Mesendoderm (in vitro differentiated cells): ENCODE data around the gene FTCD.

ENCODE experiments used
- DNase-seq: peaks from one replicate; pipeline ENCODE4 v3.0.0; 2013
- H2AK5ac ChIP-seq: 2 replicates; pipeline ENCODE4 v1.6.1; 2013; ENCODE audit warnings: low read length, inconsistent platforms
- H2BK120ac ChIP-seq: 2 replicates; pipeline ENCODE4 v1.6.1; 2013; ENCODE audit warnings: low read depth, mild to moderate bottlenecking, low read length, moderate library complexity, mixed read lengths
- H2BK15ac ChIP-seq: replicated peaks from 2 replicates; pipeline ENCODE4 v1.6.1; 2013; ENCODE audit warnings: low read depth, mild to moderate bottlenecking, moderate library complexity
- H2BK5ac ChIP-seq: 2 replicates; pipeline ENCODE4 v1.6.1; 2013; ENCODE audit warnings: low read length, inconsistent platforms
- H3K18ac ChIP-seq: 2 replicates; pipeline ENCODE4 v1.6.1; 2013; ENCODE audit warnings: mild to moderate bottlenecking, low read length, mixed read lengths
- H3K23ac ChIP-seq: one replicate; pipeline ENCODE4 v1.6.1; 2013; ENCODE audit warnings: low read length
- H3K27ac ChIP-seq: 2 replicates; pipeline ENCODE4 v1.5.1; 2013; ENCODE audit warnings: low read depth, mild to moderate bottlenecking, inconsistent platforms, low read length, moderate library complexity
- H3K27me3 ChIP-seq: 2 replicates; pipeline ENCODE4 v1.6.1; 2013; ENCODE audit warnings: low read length, control low read depth, mild to moderate bottlenecking, inconsistent platforms; ENCODE audit not compliant: insufficient read depth, poor library complexity
- H3K36me3 ChIP-seq: 2 replicates; pipeline ENCODE4 v1.6.1; 2013; ENCODE audit warnings: low read length, inconsistent platforms; ENCODE audit not compliant: control insufficient read depth, insufficient read depth
- H3K4ac ChIP-seq: one replicate; pipeline ENCODE4 v1.6.1; 2013; ENCODE audit warnings: low read depth, mild to moderate bottlenecking, low read length, moderate library complexity
- H3K4me1 ChIP-seq: 2 replicates; pipeline ENCODE4 v1.6.1; 2013; ENCODE audit warnings: low read depth, low read length, inconsistent platforms; ENCODE audit not compliant: control insufficient read depth
- H3K4me2 ChIP-seq: 2 replicates; pipeline ENCODE4 v1.6.1; 2013; ENCODE audit warnings: low read length
- H3K4me3 ChIP-seq: 2 replicates; pipeline ENCODE4 v1.5.1; 2013; ENCODE audit warnings: mild to moderate bottlenecking, low read length
- H3K56ac ChIP-seq: one replicate; pipeline ENCODE4 v1.6.1; 2013; ENCODE audit warnings: low read length
- H3K79me1 ChIP-seq: 2 replicates; pipeline ENCODE4 v1.6.1; 2013; ENCODE audit warnings: low read length, inconsistent platforms
- H3K79me2 ChIP-seq: 2 replicates; pipeline ENCODE4 v1.6.1; 2013; ENCODE audit warnings: mild to moderate bottlenecking, low read length; ENCODE audit not compliant: control insufficient read depth, insufficient read depth
- H3K9ac ChIP-seq: 2 replicates; pipeline ENCODE4 v1.6.1; 2013; ENCODE audit warnings: low read length, inconsistent platforms
- H4K5ac ChIP-seq: one replicate; pipeline ENCODE4 v1.6.1; 2013; ENCODE audit warnings: low read length
- H4K8ac ChIP-seq: one replicate; pipeline ENCODE4 v1.6.1; 2013; ENCODE audit warnings: low read depth, mild to moderate bottlenecking, control low read depth, low read length, moderate library complexity
- WGBS: extraction: QIAGEN DNeasy Blood & Tissue Kit; methylation state at CpG from one replicate; pipeline ENCODE4 v1.1.7; 2013; ENCODE audit warnings: low lambda C conversion rate, missing lambda C conversion rate; ENCODE audit not compliant: insufficient coverage; ENCODE audit errors: extremely low coverage; 5-methylcytosine and 5-hydroxymethylcytosine counted together

FTCD gene

GRCh38 chr21:46145840-46146691, 9.3 kb downstream of the FTCD start:
- Histone ChIP-seq H3K18ac (no peak overlapping the region), H3K27ac (no peak overlapping the region), H4K5ac (no peak overlapping the region), H3K56ac (no peak overlapping the region), H4K8ac (no peak overlapping the region), H3K27me3 (no peaks in the 10 kb centered on the region), H3K79me2 (no peaks in the 10 kb centered on the region), H3K4me1 (no peaks in the 10 kb centered on the region), H3K4ac (no peak overlapping the region), H2AK5ac (no peak overlapping the region), H3K9ac (no peak overlapping the region), H2BK5ac (no peak overlapping the region), H3K79me1 (no peaks in the 10 kb centered on the region), H3K4me3 (no peak overlapping the region), H2BK120ac (no peak overlapping the region), H2BK15ac (no peak overlapping the region), H3K23ac (no peak overlapping the region), H3K4me2 (no peak overlapping the region), H3K36me3 (no peaks in the 10 kb centered on the region)
- no peak for DNase-seq
- WGBS: no CpG with 5 or more reads among the region's 60 CpGs

GRCh38 chr21:46145159-46145839, 10.1 kb downstream of the FTCD start:
- Histone ChIP-seq H4K5ac (no peak overlapping the region), H2BK5ac (no peak overlapping the region), H3K23ac (no peak overlapping the region), H2BK15ac (no peak overlapping the region), H2BK120ac (no peak overlapping the region), H3K56ac (no peak overlapping the region), H3K4ac (peak overlapping the region; percentile 4), H3K4me1 (no peaks in the 10 kb centered on the region), H4K8ac (no peak overlapping the region), H3K18ac (no peak overlapping the region), H3K9ac (no peak overlapping the region), H3K36me3 (no peaks in the 10 kb centered on the region), H3K79me2 (no peaks in the 10 kb centered on the region), H3K79me1 (no peaks in the 10 kb centered on the region), H3K27me3 (no peaks in the 10 kb centered on the region), H3K4me2 (no peak overlapping the region), H3K27ac (no peak overlapping the region), H3K4me3 (no peak overlapping the region), H2AK5ac (no peak overlapping the region)
- no CpG with 5 or more reads among the region's 51 CpGs for WGBS
- no peak for DNase-seq

- Histone ChIP-seq H3K79me1 (no peaks in the 10 kb centered on the region), H2AK5ac (no peak overlapping the region), H4K5ac (no peak overlapping the region), H2BK120ac (no peak overlapping the region), H3K4me3 (no peak overlapping the region), H3K23ac (no peak overlapping the region), H2BK15ac (no peak overlapping the region), H3K27ac (no peak overlapping the region), H3K56ac (no peak overlapping the region), H3K36me3 (no peaks in the 10 kb centered on the region), H3K4ac (no peak overlapping the region), H3K79me2 (no peaks in the 10 kb centered on the region), H3K18ac (no peak overlapping the region), H2BK5ac (no peak overlapping the region), H4K8ac (no peak overlapping the region), H3K9ac (no peak overlapping the region), H3K27me3 (no peaks in the 10 kb centered on the region), H3K4me2 (no peak overlapping the region), H3K4me1 (no peaks in the 10 kb centered on the region)
- peak; percentile 45 for DNase-seq
- no CpG with 5 or more reads among the region's 4 CpGs for WGBS
Measured at GRCh38 chr21:46144464-46145070, 10.8 kb downstream of the FTCD start.

- H4K5ac ChIP-seq: no peak overlapping the region
- no peak overlapping the region for H3K18ac ChIP-seq
- H3K56ac ChIP-seq: no peak overlapping the region
- no peak overlapping the region for H3K4me2 ChIP-seq
- no peak overlapping the region for H3K4ac ChIP-seq
- H2BK15ac ChIP-seq: no peak overlapping the region
- no peak for DNase-seq
- no peaks in the 10 kb centered on the region for H3K79me2 ChIP-seq
- H3K36me3 ChIP-seq: no peaks in the 10 kb centered on the region
- no peak overlapping the region for H3K4me3 ChIP-seq
- no peaks in the 10 kb centered on the region for H3K79me1 ChIP-seq
- no CpG with 5 or more reads among the region's 21 CpGs for WGBS
- no peak overlapping the region for H3K9ac ChIP-seq
- H2BK5ac ChIP-seq: no peak overlapping the region
- no peak overlapping the region for H3K27ac ChIP-seq
- H4K8ac ChIP-seq: no peak overlapping the region
- no peaks in the 10 kb centered on the region for H3K4me1 ChIP-seq
- H3K27me3 ChIP-seq: no peaks in the 10 kb centered on the region
- no peak overlapping the region for H2AK5ac ChIP-seq
- H3K23ac ChIP-seq: no peak overlapping the region
- no peak overlapping the region for H2BK120ac ChIP-seq
Measured at GRCh38 chr21:46142582-46143473, 12.6 kb downstream of the FTCD start.

GRCh38 chr21:46141767-46142581, 13.4 kb downstream of the FTCD start:
- no peak overlapping the region for H3K4me2 ChIP-seq
- no peak overlapping the region for H3K23ac ChIP-seq
- no peaks in the 10 kb centered on the region for H3K27me3 ChIP-seq
- no peak overlapping the region for H3K4ac ChIP-seq
- no peak overlapping the region for H2BK15ac ChIP-seq
- no peak overlapping the region for H2AK5ac ChIP-seq
- DNase-seq: peak; percentile 27
- no peak overlapping the region for H2BK120ac ChIP-seq
- H3K56ac ChIP-seq: no peak overlapping the region
- no peak overlapping the region for H2BK5ac ChIP-seq
- no peak overlapping the region for H4K8ac ChIP-seq
- no peaks in the 10 kb centered on the region for H3K4me1 ChIP-seq
- H3K9ac ChIP-seq: peak overlapping the region; percentile 29
- no peak overlapping the region for H3K18ac ChIP-seq
- no peak overlapping the region for H3K27ac ChIP-seq
- H3K4me3 ChIP-seq: peak overlapping the region; percentile 15
- H4K5ac ChIP-seq: no peak overlapping the region
- no peaks in the 10 kb centered on the region for H3K79me1 ChIP-seq
- WGBS: no CpG with 5 or more reads among the region's 45 CpGs
- H3K36me3 ChIP-seq: no peaks in the 10 kb centered on the region
- no peaks in the 10 kb centered on the region for H3K79me2 ChIP-seq
